Activated T-helper 1 cell treated with anti-CD3 and anti-CD28 coated beads, Interleukin-12 subunit alpha, Interleukin-12 subunit beta, Interleukin-2, Interleukin-4 antibody, amounts not matched to agents 30 ng/mL and 10 ng/mL and 1 ng/mL, durations not matched to agents 14 hours and 24 hours and 36 hours (primary cell): ENCODE results near the gene FREM2. TPM values are rescaled to one million over a fixed set of nuclear protein-coding genes. Genes with fewer than 3 reads are reported as not detected.

ENCODE experiments used
- DNase-seq: peaks from one replicate; pipeline ENCODE4 v3.0.0; 2021; ENCODE audit warnings: low spot score
- H3K27ac Mint-ChIP-seq: one replicate; pipeline ENCODE4 v1.8.0; 2021; ENCODE audit warnings: mild to moderate bottlenecking, mixed read lengths
- H3K27me3 Mint-ChIP-seq: one replicate; pipeline ENCODE4 v1.8.0; 2022; ENCODE audit warnings: mild to moderate bottlenecking, moderate library complexity, mixed read lengths; ENCODE audit not compliant: insufficient read depth
- H3K36me3 Mint-ChIP-seq: one replicate; pipeline ENCODE4 v1.8.0; 2021; ENCODE audit warnings: low read depth, mixed read lengths
- H3K4me1 Mint-ChIP-seq: one replicate; pipeline ENCODE4 v1.8.0; 2021; ENCODE audit warnings: low read depth, mixed read lengths
- H3K4me3 Mint-ChIP-seq: one replicate; pipeline ENCODE4 v1.8.0; 2021; ENCODE audit warnings: mild to moderate bottlenecking, moderate library complexity, mixed read lengths
- H3K9me3 Mint-ChIP-seq: one replicate; pipeline ENCODE4 v1.8.0; 2021; ENCODE audit warnings: mixed read lengths
- intact Hi-C: fragments of 100-400 bp; cut with micrococcal nuclease; formaldehyde crosslinking; loops from one replicate; pipeline ENCODE4 v1.15.1; 2024
- total RNA-seq: library from RNA; stranded (reverse); gene quantifications from 2 replicates; pipeline ENCODE4 v1.2.3, GENCODE V29; 2022

Gene FREM2
- total RNA-seq, 1 donor from 2014 or later = 0.05 TPM

GRCh38 chr13:38781539-38781938, 94.7 kb downstream of the FREM2 start:
- H3K4me3 Mint-ChIP-seq = no peak overlapping the region
- H3K27me3 Mint-ChIP-seq = peaks cover 4% of the 10 kb centered on the region
- intact Hi-C loops = no loop called here
- DNase-seq = no peak
- H3K27ac Mint-ChIP-seq = no peak overlapping the region
- H3K4me1 Mint-ChIP-seq = no peaks in the 10 kb centered on the region
- H3K36me3 Mint-ChIP-seq = no peaks in the 10 kb centered on the region
- no peaks in the 10 kb centered on the region for H3K9me3 Mint-ChIP-seq

DNA sequence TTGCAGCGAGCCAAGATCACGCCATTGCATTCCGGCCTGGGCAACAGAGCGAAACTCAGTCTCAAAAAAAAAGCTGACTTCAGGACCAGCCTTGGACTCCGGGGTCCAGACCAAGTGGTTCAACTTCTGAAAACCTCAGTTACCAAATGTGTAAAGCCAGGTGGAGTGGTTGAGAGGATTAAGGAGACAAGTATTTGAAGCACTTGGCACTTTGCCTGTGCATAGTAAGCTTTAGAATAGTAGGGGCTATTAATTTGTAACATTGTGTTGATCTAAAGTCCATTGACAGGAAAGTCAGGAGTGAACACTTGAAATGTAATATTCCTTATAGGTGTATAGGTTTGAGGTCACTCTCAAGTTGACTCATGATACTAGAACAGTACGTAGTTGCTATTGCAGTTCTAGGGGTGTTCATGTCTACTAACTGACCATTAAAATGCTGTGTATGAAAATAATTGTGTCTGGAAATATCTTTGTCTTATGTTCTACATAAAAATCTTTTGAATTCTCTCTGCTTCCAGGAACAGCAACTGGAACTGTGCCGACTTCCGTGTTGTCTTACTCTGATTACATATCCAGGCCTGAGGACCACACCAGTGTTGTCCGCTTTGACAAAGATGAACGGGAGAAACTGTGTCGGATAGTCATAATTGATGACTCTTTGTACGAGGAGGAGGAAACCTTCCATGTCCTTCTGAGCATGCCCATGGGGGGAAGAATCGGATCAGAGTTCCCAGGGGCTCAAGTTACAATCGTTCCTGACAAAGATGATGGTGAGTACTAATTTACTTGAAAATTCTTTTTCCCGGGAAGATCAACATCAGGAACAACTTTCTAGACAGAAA, 97.4 kb downstream of the FREM2 start:
- no peak for DNase-seq
- H3K4me1 Mint-ChIP-seq = no peaks in the 10 kb centered on the region
- no peak overlapping the region for H3K4me3 Mint-ChIP-seq
- intact Hi-C loops = no loop called here
- no peak overlapping the region for H3K27ac Mint-ChIP-seq
- H3K9me3 Mint-ChIP-seq = no peaks in the 10 kb centered on the region
- H3K27me3 Mint-ChIP-seq = peaks cover 4% of the 10 kb centered on the region
- no peaks in the 10 kb centered on the region for H3K36me3 Mint-ChIP-seq

DNA sequence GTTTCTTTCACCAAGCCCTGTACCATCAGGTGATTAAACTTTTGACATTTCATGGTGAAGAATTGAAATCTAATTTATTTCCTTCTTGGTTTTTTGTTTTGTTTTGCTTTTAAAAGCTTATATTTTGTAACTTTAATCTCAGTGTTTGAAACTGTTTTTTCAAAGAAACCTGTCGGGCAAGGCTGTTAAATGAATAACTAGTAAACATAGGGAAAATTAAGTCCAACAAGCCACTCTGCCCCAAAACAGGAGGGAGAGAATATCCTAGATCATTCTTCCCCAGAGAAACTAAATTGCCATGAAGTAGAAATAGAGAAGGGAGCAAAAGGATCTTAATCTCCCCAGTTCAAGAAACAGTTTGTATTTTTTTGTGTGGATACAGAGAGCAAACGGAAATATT, 98.2 kb downstream of the FREM2 start:
- Mint-ChIP-seq H3K4me3 (no peak overlapping the region), H3K9me3 (no peaks in the 10 kb centered on the region), H3K36me3 (no peaks in the 10 kb centered on the region), H3K27ac (no peak overlapping the region), H3K27me3 (peaks cover 4% of the 10 kb centered on the region), H3K4me1 (no peaks in the 10 kb centered on the region)
- DNase-seq = no peak
- intact Hi-C loops = no loop called here

DNA sequence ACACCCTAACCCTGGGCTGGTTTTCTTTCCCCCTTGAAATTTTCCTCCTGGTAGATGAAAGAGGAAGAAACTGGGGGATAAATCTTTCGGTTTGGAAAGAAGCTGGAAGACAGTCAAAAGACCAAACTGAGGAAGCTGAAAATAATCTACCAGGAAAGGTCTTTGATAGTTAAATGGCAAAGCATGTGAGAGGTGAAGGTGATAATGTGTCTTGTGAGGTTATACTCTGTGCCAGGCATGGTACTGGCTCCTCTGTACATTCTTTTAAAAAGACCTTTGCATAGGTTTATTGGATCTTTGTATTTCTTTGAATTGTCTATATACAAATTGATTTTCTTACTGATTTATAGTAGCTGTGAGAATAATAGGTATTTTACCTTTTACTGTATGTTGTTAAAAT, 98.6 kb downstream of the FREM2 start:
- intact Hi-C loops = no loop called here
- H3K27me3 Mint-ChIP-seq = peaks cover 4% of the 10 kb centered on the region
- no peaks in the 10 kb centered on the region for H3K4me1 Mint-ChIP-seq
- H3K36me3 Mint-ChIP-seq = no peaks in the 10 kb centered on the region
- no peaks in the 10 kb centered on the region for H3K9me3 Mint-ChIP-seq
- H3K4me3 Mint-ChIP-seq = no peak overlapping the region
- H3K27ac Mint-ChIP-seq = no peak overlapping the region
- DNase-seq = no peak

GRCh38 chr13:38787550-38787949, 100.7 kb downstream of the FREM2 start:
- Mint-ChIP-seq H3K4me3 (no peak overlapping the region), H3K4me1 (no peaks in the 10 kb centered on the region), H3K36me3 (no peaks in the 10 kb centered on the region), H3K9me3 (no peaks in the 10 kb centered on the region), H3K27ac (no peak overlapping the region), H3K27me3 (peaks cover 4% of the 10 kb centered on the region)
- intact Hi-C loops = no loop called here
- DNase-seq = no peak

DNA sequence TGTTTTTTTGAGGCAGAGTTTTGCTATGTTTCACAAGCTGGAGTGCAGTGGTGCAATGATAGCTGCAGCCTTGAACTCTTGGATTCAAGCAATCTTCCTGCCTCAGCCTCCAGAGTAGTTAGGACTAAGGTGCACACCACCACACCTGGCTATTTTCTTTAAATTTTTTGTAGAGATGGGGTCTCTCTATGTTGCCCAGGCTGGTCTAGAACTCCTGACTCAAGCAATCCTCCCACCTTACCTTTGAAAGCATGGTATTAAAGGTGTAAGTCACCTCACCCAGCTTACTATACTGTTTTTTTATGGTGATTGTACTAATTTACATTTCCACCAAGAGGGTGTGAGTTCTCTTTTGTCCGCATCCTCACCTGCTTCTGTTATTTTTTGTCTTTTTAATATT, 110.0 kb downstream of the FREM2 start:
- DNase-seq = no peak
- intact Hi-C loops = no loop called here
- Mint-ChIP-seq H3K4me3 (no peak overlapping the region), H3K27ac (no peak overlapping the region), H3K36me3 (no peaks in the 10 kb centered on the region), H3K27me3 (no peaks in the 10 kb centered on the region), H3K9me3 (no peaks in the 10 kb centered on the region), H3K4me1 (no peaks in the 10 kb centered on the region)

DNA sequence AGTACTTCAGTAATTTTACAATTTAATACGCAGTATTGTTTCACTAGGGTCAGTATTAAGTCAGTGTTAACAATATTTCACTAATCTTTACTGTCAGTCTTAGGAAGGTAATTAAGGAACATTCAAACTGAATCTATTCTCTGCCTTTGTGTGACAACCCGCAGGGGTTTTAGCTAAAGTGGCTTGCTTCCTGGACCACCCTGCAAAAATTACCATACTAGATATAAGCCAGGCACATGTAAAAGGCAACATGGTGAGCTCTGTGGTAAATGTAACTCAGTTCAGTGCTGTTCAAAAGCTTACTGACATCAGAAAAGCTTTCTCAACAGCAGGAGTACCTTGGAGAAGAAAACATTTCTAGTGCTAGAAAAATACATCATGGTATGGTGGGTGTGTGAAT, 116.7 kb downstream of the FREM2 start:
- no peak for DNase-seq
- H3K4me3 Mint-ChIP-seq = no peak overlapping the region
- no peaks in the 10 kb centered on the region for H3K4me1 Mint-ChIP-seq
- intact Hi-C loops = no loop called here
- no peaks in the 10 kb centered on the region for H3K36me3 Mint-ChIP-seq
- H3K27me3 Mint-ChIP-seq = peaks cover 2% of the 10 kb centered on the region
- peaks cover 4% of the 10 kb centered on the region for H3K9me3 Mint-ChIP-seq
- no peak overlapping the region for H3K27ac Mint-ChIP-seq

- Mint-ChIP-seq H3K27me3 (peaks cover 2% of the 10 kb centered on the region), H3K27ac (no peak overlapping the region), H3K9me3 (peaks cover 8% of the 10 kb centered on the region), H3K4me1 (no peaks in the 10 kb centered on the region), H3K4me3 (no peak overlapping the region), H3K36me3 (no peaks in the 10 kb centered on the region)
- DNase-seq = no peak
- intact Hi-C loops = no loop called here
Observed at GRCh38 chr13:38804061-38804460, 117.2 kb downstream of the FREM2 start.

DNA sequence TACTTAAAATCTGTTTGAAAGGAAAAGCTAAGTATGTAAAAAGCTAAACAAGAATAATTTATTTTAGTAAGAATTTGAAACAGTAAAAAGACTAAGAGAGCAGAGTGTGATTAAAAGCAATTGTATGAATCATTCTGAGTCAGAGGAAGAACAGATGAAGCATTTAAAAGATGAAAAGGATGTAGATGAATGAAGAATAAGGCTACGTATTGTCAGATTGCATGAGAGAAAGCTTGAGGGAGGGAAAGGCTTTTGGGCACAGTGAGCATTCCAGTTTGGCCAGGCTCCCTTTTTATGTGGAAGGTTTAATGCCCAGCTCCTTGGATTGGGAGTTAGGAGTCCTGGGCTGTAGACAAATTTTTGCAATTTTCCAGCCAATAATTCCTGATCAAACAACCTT, 117.7 kb downstream of the FREM2 start:
- Mint-ChIP-seq H3K27me3 (peaks cover 2% of the 10 kb centered on the region), H3K36me3 (no peaks in the 10 kb centered on the region), H3K4me1 (no peaks in the 10 kb centered on the region), H3K27ac (no peak overlapping the region), H3K4me3 (no peak overlapping the region), H3K9me3 (peaks cover 12% of the 10 kb centered on the region)
- no peak for DNase-seq
- intact Hi-C loops = no loop called here

DNA sequence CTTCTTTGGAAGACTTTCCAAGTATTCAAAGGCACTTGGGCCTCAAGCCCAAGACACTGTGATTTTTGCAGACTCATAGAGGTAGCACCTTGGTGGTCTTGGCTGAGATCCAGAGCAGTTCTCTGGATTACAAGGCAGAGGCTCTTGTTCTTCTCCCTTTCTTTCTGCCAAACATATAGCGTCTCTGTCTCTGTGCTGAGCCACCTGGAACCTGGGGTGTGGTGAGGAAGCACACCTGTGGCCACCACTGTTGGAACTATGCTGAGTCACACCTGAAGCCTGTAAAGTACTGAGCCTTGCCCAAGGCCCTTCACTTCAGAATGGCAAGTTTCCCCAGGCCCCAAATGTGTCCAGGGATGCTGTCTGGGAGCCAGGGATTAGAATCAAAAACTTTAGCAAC, 127.5 kb downstream of the FREM2 start:
- H3K36me3 Mint-ChIP-seq = no peaks in the 10 kb centered on the region
- no peaks in the 10 kb centered on the region for H3K27me3 Mint-ChIP-seq
- H3K27ac Mint-ChIP-seq = no peak overlapping the region
- H3K9me3 Mint-ChIP-seq = peaks cover 8% of the 10 kb centered on the region
- H3K4me3 Mint-ChIP-seq = no peak overlapping the region
- H3K4me1 Mint-ChIP-seq = no peaks in the 10 kb centered on the region
- no peak for DNase-seq
- intact Hi-C loops = no loop called here

DNA sequence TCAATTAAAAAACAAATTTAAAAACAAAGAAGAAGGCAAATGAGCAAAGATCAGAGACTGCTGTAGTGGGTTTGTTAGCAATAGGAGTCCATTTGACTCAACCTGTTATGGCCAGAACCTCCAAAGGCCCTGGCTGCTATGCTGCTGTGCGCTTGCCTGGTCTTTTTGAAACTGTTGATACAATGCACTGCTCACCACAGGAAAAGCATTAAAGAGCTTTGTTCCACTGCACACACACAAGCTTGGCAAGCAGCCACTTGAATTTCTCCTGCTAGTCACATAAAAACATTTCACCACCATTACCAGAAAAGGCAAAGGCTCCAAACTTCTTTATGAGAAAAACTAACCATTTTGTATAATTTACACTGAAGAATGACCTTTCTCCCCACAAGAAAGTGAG, 132.2 kb downstream of the FREM2 start:
- no peak for DNase-seq
- H3K36me3 Mint-ChIP-seq = no peaks in the 10 kb centered on the region
- H3K27ac Mint-ChIP-seq = no peak overlapping the region
- peaks cover 4% of the 10 kb centered on the region for H3K9me3 Mint-ChIP-seq
- no peaks in the 10 kb centered on the region for H3K27me3 Mint-ChIP-seq
- intact Hi-C loops = no loop called here
- no peak overlapping the region for H3K4me3 Mint-ChIP-seq
- H3K4me1 Mint-ChIP-seq = no peaks in the 10 kb centered on the region

DNA sequence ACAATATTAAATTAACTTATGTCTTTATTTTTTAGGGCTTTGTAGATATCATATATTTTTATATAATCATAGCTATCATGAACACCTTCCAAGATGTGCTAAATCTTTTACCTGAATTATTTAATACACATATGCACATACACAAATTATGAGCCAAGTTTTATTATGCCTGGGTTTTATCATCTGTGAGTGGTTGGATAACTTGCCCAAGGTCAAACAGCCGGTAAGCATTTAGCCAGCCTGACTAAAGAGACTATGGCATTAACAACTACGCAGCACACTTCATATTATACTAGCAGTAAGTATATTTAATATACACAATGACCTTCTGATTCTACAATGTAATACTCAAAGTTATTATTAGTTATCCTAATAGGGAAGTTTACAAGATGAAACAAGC, 132.7 kb downstream of the FREM2 start:
- Mint-ChIP-seq H3K4me3 (no peak overlapping the region), H3K27me3 (no peaks in the 10 kb centered on the region), H3K9me3 (peaks cover 4% of the 10 kb centered on the region), H3K27ac (no peak overlapping the region), H3K36me3 (no peaks in the 10 kb centered on the region), H3K4me1 (no peaks in the 10 kb centered on the region)
- no peak for DNase-seq
- intact Hi-C loops = no loop called here

DNA sequence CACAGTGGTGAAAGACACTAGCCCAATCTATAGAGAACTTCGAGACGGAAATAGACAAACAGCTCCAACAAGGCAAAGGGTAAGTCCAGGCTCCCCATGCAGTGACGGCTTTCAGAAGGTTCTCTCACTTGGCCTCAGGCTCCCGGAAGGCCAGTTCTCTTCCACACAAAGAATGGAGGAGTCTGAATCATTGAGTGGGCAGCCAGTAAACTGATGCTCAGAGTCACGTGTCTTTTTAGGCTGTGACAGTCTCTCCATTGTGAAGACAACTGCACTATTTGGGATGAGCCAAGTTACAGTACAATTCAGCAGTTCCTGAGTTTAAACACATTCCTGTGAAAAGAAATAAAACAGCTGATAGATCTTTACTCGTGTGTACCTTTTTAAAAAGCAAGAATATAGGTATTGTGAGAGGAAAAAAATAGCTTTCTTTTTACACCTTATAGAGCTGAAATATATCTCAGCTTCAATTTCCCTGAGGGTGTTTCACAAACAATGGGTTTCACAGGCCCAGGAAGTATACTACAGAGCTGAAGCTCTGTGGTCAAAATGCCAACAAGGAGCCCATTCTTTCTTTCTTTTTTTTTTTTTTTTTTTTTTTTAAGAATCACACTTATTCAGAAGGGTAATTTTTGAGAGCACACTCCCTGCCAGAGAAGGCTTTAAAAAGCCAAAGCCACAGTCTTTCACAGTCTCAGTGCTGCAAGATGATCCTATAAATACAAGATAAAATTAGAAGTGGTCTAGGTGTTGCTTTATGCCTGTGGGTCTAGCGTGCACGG, 135.1 kb downstream of the FREM2 start:
- Mint-ChIP-seq H3K36me3 (no peaks in the 10 kb centered on the region), H3K27ac (no peak overlapping the region), H3K27me3 (no peaks in the 10 kb centered on the region), H3K4me1 (no peaks in the 10 kb centered on the region), H3K9me3 (no peaks in the 10 kb centered on the region), H3K4me3 (no peak overlapping the region)
- no peak for DNase-seq
- intact Hi-C loops = no loop called here
